CD4-positive, alpha-beta memory T cell (primary cell): Measurements from ENCODE around the gene DGKE. TPM values are rescaled to one million over a fixed set of nuclear protein-coding genes. Genes with fewer than 3 reads are reported as not detected.

ENCODE experiments used
- CTCF ChIA-PET: fragments of 350-600 bp; sonication (Branson Sonifier 250); formaldehyde crosslinking; loops from one replicate; lab custom pipeline; 2021; ENCODE audit warnings: inconsistent platforms; ENCODE audit not compliant: partially characterized antibody; lab: Charles Lee
- POLR2A ChIA-PET: fragments of 350-600 bp; sonication (Branson Sonifier 250); formaldehyde crosslinking; loops from one replicate; lab custom pipeline; 2021; ENCODE audit not compliant: partially characterized antibody; lab: Charles Lee
- DNase-seq, 5 donors: peaks; one replicate each; pipeline versions ENCODE4 v3.0.0 to v3.0.0-alpha.2; 2020 to 2022; ENCODE audit warnings: mixed read lengths in 1 of 5
- H3K27ac ChIP-seq: one replicate; pipeline ENCODE4 v1.7.0; 2013; ENCODE audit warnings: low read depth, low read length
- H3K27me3 ChIP-seq: 2 replicates; pipeline ENCODE4 v1.7.0; 2013; ENCODE audit warnings: mild to moderate bottlenecking, low read length, moderate library complexity; ENCODE audit not compliant: insufficient read depth
- H3K36me3 ChIP-seq: 2 replicates; pipeline ENCODE4 v1.7.0; 2013; ENCODE audit warnings: mild to moderate bottlenecking, low read length, moderate library complexity; ENCODE audit not compliant: insufficient read depth
- H3K4me1 ChIP-seq: 2 replicates; pipeline ENCODE4 v1.7.0; 2013; ENCODE audit warnings: mild to moderate bottlenecking, low read length, moderate library complexity; ENCODE audit not compliant: insufficient read depth
- H3K4me3 ChIP-seq, 2 donors: one replicate each; pipeline ENCODE4 v1.7.0; 2013; ENCODE audit warnings: low read length in 2 of 2, mild to moderate bottlenecking in 1 of 2
- H3K9me3 ChIP-seq, 2 donors: one replicate each; pipeline ENCODE4 v1.7.0; 2013; ENCODE audit warnings: low read length in 2 of 2, control low read depth in 1 of 2; ENCODE audit not compliant: control insufficient read depth in 1 of 2
- H3K27ac Mint-ChIP-seq, 7 donors: one replicate each; pipeline ENCODE4 v1.8.0; 2020 to 2021; ENCODE audit warnings: mixed read lengths in 7 of 7, mild to moderate bottlenecking in 6 of 7, inconsistent platforms in 3 of 7, moderate library complexity in 3 of 7
- H3K27me3 Mint-ChIP-seq, 2 donors: one replicate each; pipeline ENCODE4 v1.8.0; 2020 to 2021; ENCODE audit warnings: mixed read lengths in 2 of 2
- H3K36me3 Mint-ChIP-seq, 2 donors: one replicate each; pipeline ENCODE4 v1.8.0; 2020 to 2021; ENCODE audit warnings: mixed read lengths in 2 of 2, inconsistent platforms in 1 of 2, mild to moderate bottlenecking in 1 of 2
- H3K4me1 Mint-ChIP-seq, 4 donors: one replicate each; pipeline ENCODE4 v1.8.0; 2020 to 2021; ENCODE audit warnings: mixed read lengths in 4 of 4, mild to moderate bottlenecking in 1 of 4
- H3K4me3 Mint-ChIP-seq, 8 donors: one replicate each; pipeline ENCODE4 v1.8.0; 2020 to 2021; ENCODE audit warnings: mixed read lengths in 8 of 8, mild to moderate bottlenecking in 7 of 8, moderate library complexity in 6 of 8, inconsistent platforms in 3 of 8
- H3K9me3 Mint-ChIP-seq, 8 donors: one replicate each; pipeline ENCODE4 v1.8.0; 2020 to 2021; ENCODE audit warnings: mixed read lengths in 8 of 8, mild to moderate bottlenecking in 5 of 8, inconsistent platforms in 3 of 8, moderate library complexity in 1 of 8
- intact Hi-C: fragments of 100-400 bp; cut with micrococcal nuclease; formaldehyde crosslinking; loops from one replicate; pipeline ENCODE4 v1.15.1; 2023
- polyA plus RNA-seq, 2 donors: library from polyadenylated mRNA; unstranded; fragments of 300-500 nt; fragmentation: Illumina TruSeq; gene quantifications; one replicate each; pipeline ENCODE4 v1.2.3, GENCODE V29; 2021
- total RNA-seq, 2 experiments: library from RNA; stranded (reverse); gene quantifications; one replicate each; pipeline ENCODE4 v1.2.3, GENCODE V29; 2021

Gene DGKE
- total and polyA plus RNA-seq, 4 experiments from 2014 or later = 4.3 to 37.7 (median 21.9) TPM

- H3K36me3 ChIP-seq = peaks cover 15% of the 10 kb centered on the region
- peaks cover 39 to 45% of the 10 kb centered on the region in 2 donors for H3K36me3 Mint-ChIP-seq
- no peak for DNase-seq
- peaks cover 0 to 3% (median 0%) of the 10 kb centered on the region in 4 donors for H3K4me1 Mint-ChIP-seq
- no peak overlapping the region for H3K27ac Mint-ChIP-seq
- no peaks in the 10 kb centered on the region for H3K27me3 ChIP-seq
- H3K27ac ChIP-seq = no peak overlapping the region
- H3K9me3 ChIP-seq = no peaks in the 10 kb centered on the region
- H3K27me3 Mint-ChIP-seq = no peaks in the 10 kb centered on the region
- ChIA-PET POLR2A (interaction anchor here (1.2 kb wide), 1 partner anchor 11 kb away, joined by 3 read pairs; no protein-coding TSS in a partner anchor), CTCF (interaction anchor here (1.0 kb wide), 1 partner anchor 26 kb away, joined by 3 read pairs; no protein-coding TSS in a partner anchor)
- no peak overlapping the region for H3K4me3 ChIP-seq
- no peaks in the 10 kb centered on the region for H3K9me3 Mint-ChIP-seq
- intact Hi-C loops = no loop called here
- no peaks in the 10 kb centered on the region for H3K4me1 ChIP-seq
- no peak overlapping the region for H3K4me3 Mint-ChIP-seq
These were observed 12.0 kb downstream of the DGKE start for GRCh38 chr17:56845934-56846333.

GRCh38 chr17:56847106-56847505, 13.2 kb downstream of the DGKE start:
- H3K27me3 ChIP-seq = no peaks in the 10 kb centered on the region
- Mint-ChIP-seq H3K36me3 (peaks cover 48 to 54% of the 10 kb centered on the region in 2 donors), H3K27ac (no peak overlapping the region), H3K4me1 (peaks cover 0 to 3% (median under 1%) of the 10 kb centered on the region in 4 donors), H3K27me3 (no peaks in the 10 kb centered on the region), H3K4me3 (no peak overlapping the region), H3K9me3 (no peaks in the 10 kb centered on the region)
- no peaks in the 10 kb centered on the region for H3K9me3 ChIP-seq
- no peak overlapping the region for H3K4me3 ChIP-seq
- intact Hi-C loops = no loop called here
- DNase-seq = no peak
- ChIA-PET POLR2A (no interaction called here), CTCF (no interaction called here)
- no peak overlapping the region for H3K27ac ChIP-seq
- H3K4me1 ChIP-seq = no peaks in the 10 kb centered on the region
- peaks cover 24% of the 10 kb centered on the region for H3K36me3 ChIP-seq

GRCh38 chr17:56849131-56849530, 15.2 kb downstream of the DGKE start:
- ChIA-PET POLR2A (interaction anchor here (1.1 kb wide), 1 partner anchor 13 kb away, joined by 3 read pairs; no protein-coding TSS in a partner anchor), CTCF (interaction anchor here (1.6 kb wide), 1 partner anchor 30 kb away, joined by 4 read pairs; no protein-coding TSS in a partner anchor)
- no peaks in the 10 kb centered on the region for H3K9me3 Mint-ChIP-seq
- no peak overlapping the region for H3K27ac ChIP-seq
- no peaks in the 10 kb centered on the region for H3K27me3 Mint-ChIP-seq
- DNase-seq = no peak
- peaks cover 24% of the 10 kb centered on the region for H3K36me3 ChIP-seq
- no peaks in the 10 kb centered on the region for H3K4me1 ChIP-seq
- no peak overlapping the region for H3K4me3 ChIP-seq
- intact Hi-C loops = no loop called here
- H3K9me3 ChIP-seq = no peaks in the 10 kb centered on the region
- H3K27ac Mint-ChIP-seq = peak overlapping the region in 1 of 7 donors; percentile 69
- no peak overlapping the region for H3K4me3 Mint-ChIP-seq
- peaks cover 49 to 60% of the 10 kb centered on the region in 2 donors for H3K36me3 Mint-ChIP-seq
- no peaks in the 10 kb centered on the region for H3K27me3 ChIP-seq
- H3K4me1 Mint-ChIP-seq = peaks cover 0 to 2% (median under 1%) of the 10 kb centered on the region in 4 donors

- H3K9me3 ChIP-seq = no peaks in the 10 kb centered on the region
- Mint-ChIP-seq H3K27me3 (no peaks in the 10 kb centered on the region), H3K27ac (peak overlapping the region in 2 of 7 donors; percentile 58 to 68), H3K4me1 (peaks cover 0 to 2% (median under 1%) of the 10 kb centered on the region in 4 donors), H3K9me3 (no peaks in the 10 kb centered on the region), H3K36me3 (peaks cover 54 to 59% of the 10 kb centered on the region in 2 donors), H3K4me3 (no peak overlapping the region)
- ChIA-PET POLR2A (interaction anchor here (2.0 kb wide), 1 partner anchor 16 kb away, joined by 7 read pairs; the partner anchor contains the start of genes C17orf67 and DGKE), CTCF (interaction anchor here (1.2 kb wide), 1 partner anchor 31 kb away, joined by 5 read pairs; no protein-coding TSS in a partner anchor)
- intact Hi-C loops = no loop called here
- H3K27me3 ChIP-seq = no peaks in the 10 kb centered on the region
- DNase-seq = no peak
- H3K4me1 ChIP-seq = no peaks in the 10 kb centered on the region
- peaks cover 24% of the 10 kb centered on the region for H3K36me3 ChIP-seq
- no peak overlapping the region for H3K27ac ChIP-seq
- no peak overlapping the region for H3K4me3 ChIP-seq
These were observed 16.6 kb downstream of the DGKE start for GRCh38 chr17:56850591-56850990.

- POLR2A ChIA-PET = interaction anchor here (2.0 kb wide), 1 partner anchor 16 kb away, joined by 7 read pairs; the partner anchor contains the start of genes C17orf67 and DGKE
These were observed 17.1 kb downstream of the DGKE start for GRCh38 chr17:56851008-56851407.

GRCh38 chr17:56861899-56862298, 27.9 kb downstream of the DGKE start:
- Histone ChIP-seq H3K9me3 (no peaks in the 10 kb centered on the region), H3K27ac (no peak overlapping the region), H3K4me3 (no peak overlapping the region), H3K36me3 (peaks cover 38% of the 10 kb centered on the region), H3K27me3 (no peaks in the 10 kb centered on the region), H3K4me1 (no peaks in the 10 kb centered on the region)
- intact Hi-C loops = no loop called here
- no peaks in the 10 kb centered on the region for H3K9me3 Mint-ChIP-seq
- ChIA-PET POLR2A (no interaction called here), CTCF (interaction anchor here (0.9 kb wide), 1 partner anchor 9 kb away, joined by 3 read pairs; no protein-coding TSS in a partner anchor)
- no peaks in the 10 kb centered on the region for H3K27me3 Mint-ChIP-seq
- peaks cover 34 to 64% of the 10 kb centered on the region in 2 donors for H3K36me3 Mint-ChIP-seq
- no peaks in the 10 kb centered on the region for H3K4me1 Mint-ChIP-seq
- H3K27ac Mint-ChIP-seq = no peak overlapping the region
- H3K4me3 Mint-ChIP-seq = no peak overlapping the region
- DNase-seq = no peak

More at GRCh38 chr17:56851008-56851407, 17.1 kb downstream of the DGKE start:
- H3K27me3 ChIP-seq = no peaks in the 10 kb centered on the region
- peaks cover 24% of the 10 kb centered on the region for H3K36me3 ChIP-seq
- H3K27ac Mint-ChIP-seq = no peak overlapping the region
- no peak overlapping the region for H3K4me3 ChIP-seq
- no peaks in the 10 kb centered on the region for H3K27me3 Mint-ChIP-seq
- H3K27ac ChIP-seq = no peak overlapping the region
- H3K4me1 Mint-ChIP-seq = peaks cover 0 to 2% (median under 1%) of the 10 kb centered on the region in 4 donors
- no peak for DNase-seq
- no peaks in the 10 kb centered on the region for H3K9me3 Mint-ChIP-seq
- H3K4me1 ChIP-seq = no peaks in the 10 kb centered on the region
- peaks cover 52 to 61% of the 10 kb centered on the region in 2 donors for H3K36me3 Mint-ChIP-seq
- H3K4me3 Mint-ChIP-seq = no peak overlapping the region
- CTCF ChIA-PET = interaction anchor here (1.2 kb wide), 1 partner anchor 32 kb away, joined by 5 read pairs; no protein-coding TSS in a partner anchor
- H3K9me3 ChIP-seq = no peaks in the 10 kb centered on the region
- intact Hi-C loops = no loop called here

GRCh38 chr17:56863974-56864373, 30.0 kb downstream of the DGKE start:
- peaks cover 31% of the 10 kb centered on the region for H3K36me3 ChIP-seq
- no peak for DNase-seq
- no peaks in the 10 kb centered on the region for H3K4me1 ChIP-seq
- Mint-ChIP-seq H3K36me3 (peaks cover 23 to 51% of the 10 kb centered on the region in 2 donors), H3K27ac (no peak overlapping the region), H3K4me3 (no peak overlapping the region), H3K9me3 (no peaks in the 10 kb centered on the region), H3K27me3 (no peaks in the 10 kb centered on the region), H3K4me1 (no peaks in the 10 kb centered on the region)
- no peak overlapping the region for H3K27ac ChIP-seq
- no peak overlapping the region for H3K4me3 ChIP-seq
- intact Hi-C loops = no loop called here
- no peaks in the 10 kb centered on the region for H3K27me3 ChIP-seq
- no peaks in the 10 kb centered on the region for H3K9me3 ChIP-seq
- ChIA-PET POLR2A (no interaction called here), CTCF (interaction anchor here (0.6 to 1.2 kb wide), 2 partner anchors 44 to 46 kb away, joined by 5 to 6 read pairs; no protein-coding TSS in a partner anchor)
